Ishikawa (cell line): Measurements from ENCODE around the gene CAB39.

Source experiments
- CEBPB ChIP-seq: IDR thresholded peaks from 2 replicates; pipeline ENCODE4 v1.6.1; 2012
- CREB1 ChIP-seq: IDR thresholded peaks from 2 replicates; pipeline ENCODE4 v1.6.1; 2012; ENCODE audit warnings: low read depth
- EGR1 ChIP-seq: IDR thresholded peaks from 2 replicates; pipeline ENCODE4 v1.6.1; 2012
- EP300 ChIP-seq: IDR thresholded peaks from 2 replicates; pipeline ENCODE4 v1.6.1; 2012; ENCODE audit warnings: borderline replicate concordance
- FOXM1 ChIP-seq: IDR thresholded peaks from 2 replicates; pipeline ENCODE4 v1.6.1; 2012; ENCODE audit warnings: low read depth, borderline replicate concordance
- MAX ChIP-seq: IDR thresholded peaks from 2 replicates; pipeline ENCODE4 v1.6.1; 2012
- NFIC ChIP-seq: IDR thresholded peaks from 2 replicates; pipeline ENCODE4 v1.6.1; 2012
- RAD21 ChIP-seq: IDR thresholded peaks from 2 replicates; pipeline ENCODE4 v1.6.1; 2012; ENCODE audit warnings: low read depth
- REST ChIP-seq: IDR thresholded peaks from 2 replicates; pipeline ENCODE4 v1.6.1; 2012; ENCODE audit warnings: low read depth, mild to moderate bottlenecking
- TAF1 ChIP-seq: IDR thresholded peaks from 2 replicates; pipeline ENCODE4 v1.6.1; 2012; ENCODE audit warnings: low read depth, mild to moderate bottlenecking
- TCF12 ChIP-seq: IDR thresholded peaks from 2 replicates; pipeline ENCODE4 v1.6.1; 2012; ENCODE audit warnings: low read depth
- TEAD4 ChIP-seq: IDR thresholded peaks from 2 replicates; pipeline ENCODE4 v1.6.1; 2012
- USF1 ChIP-seq: IDR thresholded peaks from 2 replicates; pipeline ENCODE4 v1.6.1; 2012
- YY1 ChIP-seq: IDR thresholded peaks from 2 replicates; pipeline ENCODE4 v1.6.1; 2012; ENCODE audit warnings: low read depth
- ZBTB7A ChIP-seq: IDR thresholded peaks from 2 replicates; pipeline ENCODE4 v1.6.1; 2012; ENCODE audit warnings: low read depth

CAB39 gene

DNA sequence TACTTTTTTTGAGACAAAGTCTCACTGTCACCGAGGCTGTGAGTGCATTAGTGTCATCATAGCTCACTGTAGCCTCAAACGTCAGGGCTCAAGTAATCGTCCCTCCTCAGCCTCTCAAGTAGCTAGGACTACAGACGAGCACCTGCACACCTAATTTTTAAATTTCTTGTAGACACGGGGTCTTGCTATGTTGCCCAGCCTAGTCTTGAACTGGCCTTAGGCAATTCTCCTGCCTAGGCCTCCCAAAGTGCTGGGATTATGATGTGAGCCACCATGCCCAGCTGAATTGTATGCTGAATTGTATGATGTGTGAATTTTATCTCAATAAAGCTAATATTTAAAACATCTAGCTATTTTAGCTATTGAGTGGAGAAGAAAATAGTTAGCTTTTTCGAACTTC, 18.9 kb downstream of the CAB39 start:
- TF ChIP-seq CREB1: no peak
- TF ChIP-seq RAD21: no peak
- no peak for TF ChIP-seq YY1
- TF ChIP-seq EP300: no peak
- TF ChIP-seq FOXM1: no peak
- no peak for TF ChIP-seq TCF12
- TF ChIP-seq USF1: no peak
- TF ChIP-seq EGR1: no peak
- TF ChIP-seq CEBPB: no peak
- TF ChIP-seq REST: no peak
- no peak for TF ChIP-seq NFIC
- TF ChIP-seq TAF1: no peak
- no peak for TF ChIP-seq ZBTB7A
- no peak for TF ChIP-seq MAX

GRCh38 chr2:230732914-230733401, 20.3 kb downstream of the CAB39 start:
- TF ChIP-seq USF1: no peak
- no peak for TF ChIP-seq ZBTB7A
- TF ChIP-seq RAD21: no peak
- no peak for TF ChIP-seq FOXM1
- no peak for TF ChIP-seq YY1

- TF ChIP-seq USF1 (no peak), FOXM1 (no peak), TCF12 (no peak), CEBPB (no peak), MAX (no peak), EP300 (no peak), CREB1 (no peak), YY1 (no peak), NFIC (no peak), EGR1 (no peak), REST (no peak), ZBTB7A (no peak), RAD21 (no peak), TEAD4 (no peak), TAF1 (no peak)
Observed at GRCh38 chr2:230734247-230735175, 21.9 kb downstream of the CAB39 start.

- TF ChIP-seq CEBPB: no peak
- TF ChIP-seq CREB1: no peak
- TF ChIP-seq EP300: no peak
- TF ChIP-seq MAX: no peak
- TF ChIP-seq EGR1: no peak
- no peak for TF ChIP-seq REST
- no peak for TF ChIP-seq USF1
- TF ChIP-seq RAD21: no peak
- no peak for TF ChIP-seq FOXM1
Observed at GRCh38 chr2:230735884-230736283, 23.2 kb downstream of the CAB39 start.
